NB4 (cell line): ENCODE data around the gene PARD3.

Experiments
- DNase-seq: peaks from one replicate; pipeline ENCODE4 v3.0.0; 2010; ENCODE audit warnings: low read depth
- H3K4me3 ChIP-seq: one replicate; pipeline ENCODE4 v1.5.1; 2011; ENCODE audit warnings: mild to moderate bottlenecking, low read depth, low read length, moderate library complexity
- CTCF ChIP-seq: IDR thresholded peaks from one replicate; pipeline ENCODE4 v1.5.1; 2012; ENCODE audit warnings: low read depth, low read length
- MAX ChIP-seq: IDR thresholded peaks from 2 replicates; pipeline ENCODE4 v1.6.1; 2011; ENCODE audit warnings: low read depth, low read length
- MYC ChIP-seq: IDR thresholded peaks from 2 replicates; pipeline ENCODE4 v1.6.1; 2011; ENCODE audit warnings: low read depth, low read length
- POLR2A ChIP-seq: IDR thresholded peaks from 2 replicates; pipeline ENCODE4 v1.6.1; 2011; ENCODE audit warnings: mild to moderate bottlenecking; ENCODE audit not compliant: insufficient read length; ENCODE audit errors: extremely low read depth

Gene PARD3

GRCh38 chr10:34722404-34722803, 92.7 kb downstream of the PARD3 start:
- no peak overlapping the region for H3K4me3 ChIP-seq
- TF ChIP-seq POLR2A: no peak
- no peak for DNase-seq

- no peak for DNase-seq
- TF ChIP-seq POLR2A (no peak), MYC (no peak), CTCF (no peak), MAX (no peak)
- H3K4me3 ChIP-seq: no peak overlapping the region
Measured at GRCh38 chr10:34721208-34721840, 93.8 kb downstream of the PARD3 start.

GRCh38 chr10:34719746-34720145, 95.3 kb downstream of the PARD3 start:
- TF ChIP-seq MAX (no peak), MYC (no peak), CTCF (no peak), POLR2A (no peak)
- DNase-seq: no peak
- no peak overlapping the region for H3K4me3 ChIP-seq

GRCh38 chr10:34719328-34719727, 95.8 kb downstream of the PARD3 start:
- no peak for TF ChIP-seq CTCF
- TF ChIP-seq POLR2A: no peak
- no peak for TF ChIP-seq MAX
- TF ChIP-seq MYC: no peak
- no peak for DNase-seq
- H3K4me3 ChIP-seq: no peak overlapping the region

- no peak overlapping the region for H3K4me3 ChIP-seq
- peak; percentile 48 for DNase-seq
- no peak for TF ChIP-seq MYC
- TF ChIP-seq CTCF: no peak
- TF ChIP-seq MAX: peak; percentile 53; the same call in 1 of the 2 replicates
Measured at GRCh38 chr10:34717429-34717828, 97.7 kb downstream of the PARD3 start.

GRCh38 chr10:34716958-34717357, 98.1 kb downstream of the PARD3 start:
- no peak overlapping the region for H3K4me3 ChIP-seq
- DNase-seq: peak; percentile 91
- TF ChIP-seq MYC: peak; percentile 64
- no peak for TF ChIP-seq MAX
- no peak for TF ChIP-seq POLR2A

GRCh38 chr10:34716234-34716633, 98.9 kb downstream of the PARD3 start:
- DNase-seq: no peak
- TF ChIP-seq POLR2A (no peak), MAX (no peak), MYC (no peak), CTCF (no peak)
- H3K4me3 ChIP-seq: no peak overlapping the region
